ENCODE measurements around the gene SHISA9. TPM values are rescaled to one million over a fixed set of nuclear protein-coding genes. Genes with fewer than 3 reads are reported as not detected.

SHISA9 gene
- total RNA-seq, 2 experiments from 2014 or later, result not detected

GRCh38 chr16:13269359-13269758 is 368.0 kb downstream of the SHISA9 start:
- H2AFZ ChIP-seq (ENCODE audit: low read length), result no peak overlapping the region

DNA sequence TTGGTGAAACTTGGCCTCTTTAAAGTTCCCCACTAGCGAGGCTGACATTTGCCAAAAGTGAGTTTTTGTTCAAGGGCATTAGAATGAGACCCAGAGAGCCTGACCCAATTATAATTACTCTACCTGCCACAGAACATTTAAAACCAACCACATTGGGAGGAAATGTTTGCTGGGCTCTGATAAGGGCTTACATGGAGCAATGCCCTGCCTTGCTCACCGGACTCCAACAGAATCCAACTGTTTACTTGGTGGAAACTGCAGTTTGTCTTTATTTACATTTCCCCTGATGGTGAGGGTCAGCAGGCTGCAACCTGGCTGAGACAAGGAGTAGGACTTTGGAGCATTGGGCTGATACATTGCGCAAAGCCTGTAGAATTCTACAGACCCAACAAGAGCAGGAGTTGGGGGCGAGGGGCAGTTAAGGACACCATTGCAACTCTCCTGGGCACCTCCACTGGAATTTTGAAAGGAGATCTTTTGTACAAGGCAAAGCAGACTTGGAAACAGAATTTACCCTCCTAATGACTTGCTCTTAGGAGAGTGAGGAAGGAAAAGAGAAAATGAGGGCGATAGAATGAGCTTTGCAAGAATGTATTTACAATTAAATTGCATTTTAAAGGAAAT is 368.6 kb downstream of the SHISA9 start:
- Histone ChIP-seq H2AFZ (ENCODE audit: low read length) (no peak overlapping the region), H3K36me3 (ENCODE audit: insufficient read depth, low read length) (no peaks in the 10 kb centered on the region), H4K20me1 (ENCODE audit: insufficient read depth, low read length) (no peaks in the 10 kb centered on the region), H3K4me3 (ENCODE audit: low read depth, low read length, poor library complexity, severe bottlenecking) (no peak overlapping the region), H3K79me2 (ENCODE audit: insufficient read depth, low read depth, low read length) (no peaks in the 10 kb centered on the region), H3K4me2 (ENCODE audit: low read length) (no peak overlapping the region), H3K9me2 (ENCODE audit: insufficient read depth, low read length) (no peaks in the 10 kb centered on the region), H3K4me1 (ENCODE audit: insufficient read depth, low read length, poor library complexity, severe bottlenecking) (no peaks in the 10 kb centered on the region), H3K9me3 (ENCODE audit: low read length) (no peaks in the 10 kb centered on the region), H3K27ac (ENCODE audit: low read depth, low read length, poor library complexity, severe bottlenecking) (no peak overlapping the region)
- intact Hi-C loops (cut with micrococcal nuclease; ENCODE audit: unreplicated experiment), result loop anchor here (10.0 kb wide), 1 partner anchor 55 kb away; no protein-coding TSS in a partner anchor
- no peak for DNase-seq (ENCODE audit: low spot score)
- no peak for TF ChIP-seq EZH2phosphoT487 (IDR thresholded peaks at IDR 0.05; ENCODE audit: borderline replicate concordance, low read depth, low read length)
- TF ChIP-seq, protein P1, sequence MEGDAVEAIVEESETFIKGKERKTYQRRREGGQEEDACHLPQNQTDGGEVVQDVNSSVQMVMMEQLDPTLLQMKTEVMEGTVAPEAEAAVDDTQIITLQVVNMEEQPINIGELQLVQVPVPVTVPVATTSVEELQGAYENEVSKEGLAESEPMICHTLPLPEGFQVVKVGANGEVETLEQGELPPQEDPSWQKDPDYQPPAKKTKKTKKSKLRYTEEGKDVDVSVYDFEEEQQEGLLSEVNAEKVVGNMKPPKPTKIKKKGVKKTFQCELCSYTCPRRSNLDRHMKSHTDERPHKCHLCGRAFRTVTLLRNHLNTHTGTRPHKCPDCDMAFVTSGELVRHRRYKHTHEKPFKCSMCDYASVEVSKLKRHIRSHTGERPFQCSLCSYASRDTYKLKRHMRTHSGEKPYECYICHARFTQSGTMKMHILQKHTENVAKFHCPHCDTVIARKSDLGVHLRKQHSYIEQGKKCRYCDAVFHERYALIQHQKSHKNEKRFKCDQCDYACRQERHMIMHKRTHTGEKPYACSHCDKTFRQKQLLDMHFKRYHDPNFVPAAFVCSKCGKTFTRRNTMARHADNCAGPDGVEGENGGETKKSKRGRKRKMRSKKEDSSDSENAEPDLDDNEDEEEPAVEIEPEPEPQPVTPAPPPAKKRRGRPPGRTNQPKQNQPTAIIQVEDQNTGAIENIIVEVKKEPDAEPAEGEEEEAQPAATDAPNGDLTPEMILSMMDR (conservative IDR thresholded peaks at IDR 0.05; ENCODE audit: low read length), result no peak
- no TSS peak for BruUV-seq (replicated peaks)
- ChIA-PET CTCF (ENCODE audit: unreplicated experiment) (no interaction called here), POLR2A (no interaction called here)

More at GRCh38 chr16:13269359-13269758, 368.0 kb downstream of the SHISA9 start:
- TF ChIP-seq, protein P1 (conservative IDR thresholded peaks at IDR 0.05; ENCODE audit: low read length), result no peak
- TF ChIP-seq EZH2phosphoT487 (IDR thresholded peaks at IDR 0.05; ENCODE audit: borderline replicate concordance, low read depth, low read length), result no peak
- Histone ChIP-seq H3K4me2 (ENCODE audit: low read length) (no peak overlapping the region), H4K20me1 (ENCODE audit: insufficient read depth, low read length) (no peaks in the 10 kb centered on the region), H3K9me3 (ENCODE audit: low read length) (no peaks in the 10 kb centered on the region), H3K4me1 (ENCODE audit: insufficient read depth, low read length, poor library complexity, severe bottlenecking) (no peaks in the 10 kb centered on the region), H3K4me3 (ENCODE audit: low read depth, low read length, poor library complexity, severe bottlenecking) (no peak overlapping the region), H3K79me2 (ENCODE audit: insufficient read depth, low read depth, low read length) (no peaks in the 10 kb centered on the region), H3K36me3 (ENCODE audit: insufficient read depth, low read length) (no peaks in the 10 kb centered on the region), H3K27ac (ENCODE audit: low read depth, low read length, poor library complexity, severe bottlenecking) (no peak overlapping the region), H3K9me2 (ENCODE audit: insufficient read depth, low read length) (no peaks in the 10 kb centered on the region)
- ChIA-PET CTCF (ENCODE audit: unreplicated experiment) (no interaction called here), POLR2A (interaction anchor here (0.9 kb wide), 1 partner anchor 161 kb away, joined by 4 read pairs; no protein-coding TSS in a partner anchor)
- intact Hi-C loops (cut with micrococcal nuclease; ENCODE audit: unreplicated experiment), result no loop called here
- DNase-seq (ENCODE audit: low spot score), result no peak
- BruUV-seq (replicated peaks), result no TSS peak

DNA sequence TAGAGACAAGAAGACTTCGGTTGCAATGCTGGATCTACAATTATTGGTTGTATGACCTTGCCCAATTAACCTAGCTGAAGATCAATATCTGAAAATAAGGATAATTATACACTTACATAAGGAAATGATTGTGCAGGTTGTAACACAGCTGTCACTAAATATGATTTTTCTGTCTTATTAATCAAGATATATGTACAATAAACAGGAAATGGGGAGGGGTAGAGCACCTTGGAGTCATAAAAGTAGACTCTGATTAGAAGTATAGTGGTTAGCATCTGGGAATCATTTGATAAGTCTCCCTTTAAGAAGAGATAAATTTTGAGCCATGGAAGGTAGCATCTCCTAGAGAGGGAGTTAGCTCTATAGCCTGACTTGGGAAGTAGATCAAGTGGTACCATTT is 369.2 kb downstream of the SHISA9 start:
- no peaks in the 10 kb centered on the region for H3K36me3 ChIP-seq (ENCODE audit: insufficient read depth, low read length)
- no peaks in the 10 kb centered on the region for H4K20me1 ChIP-seq (ENCODE audit: insufficient read depth, low read length)
- no peak overlapping the region for H3K4me3 ChIP-seq (ENCODE audit: low read depth, low read length, poor library complexity, severe bottlenecking)
- no peaks in the 10 kb centered on the region for H3K9me3 ChIP-seq (ENCODE audit: low read length)
- no peak for TF ChIP-seq EZH2phosphoT487 (IDR thresholded peaks at IDR 0.05; ENCODE audit: borderline replicate concordance, low read depth, low read length)
- TF ChIP-seq, protein P1 (conservative IDR thresholded peaks at IDR 0.05; ENCODE audit: low read length), result no peak
- H3K79me2 ChIP-seq (ENCODE audit: insufficient read depth, low read depth, low read length), result no peaks in the 10 kb centered on the region
- POLR2A ChIA-PET, result no interaction called here
- H3K4me1 ChIP-seq (ENCODE audit: insufficient read depth, low read length, poor library complexity, severe bottlenecking), result no peaks in the 10 kb centered on the region
- no TSS peak for BruUV-seq (replicated peaks)
- CTCF ChIA-PET (ENCODE audit: unreplicated experiment), result no interaction called here
- DNase-seq (ENCODE audit: low spot score), result no peak
- H3K27ac ChIP-seq (ENCODE audit: low read depth, low read length, poor library complexity, severe bottlenecking), result no peak overlapping the region
- intact Hi-C loops (cut with micrococcal nuclease; ENCODE audit: unreplicated experiment), result loop anchor here (10.0 kb wide), 1 partner anchor 56 kb away; no protein-coding TSS in a partner anchor
- H3K4me2 ChIP-seq (ENCODE audit: low read length), result no peak overlapping the region
- no peak overlapping the region for H2AFZ ChIP-seq (ENCODE audit: low read length)
- no peaks in the 10 kb centered on the region for H3K9me2 ChIP-seq (ENCODE audit: insufficient read depth, low read length)
